ENCODE data around the gene FAM118A. TPM values are rescaled to one million over a fixed set of nuclear protein-coding genes. Genes with fewer than 3 reads are reported as not detected.
"Not testable (repeated sequence)": the region's sequence is repeated elsewhere in the genome, so short reads cannot be mapped to it uniquely, and the experiment has no call there.

Gene FAM118A
- total RNA-seq, 1 experiment from 2014 or later = 37.9 TPM

- no CpG with 5 or more reads among the region's 12 CpGs for WGBS (ENCODE audit: extremely low coverage, insufficient read length, low lambda C conversion rate)
Observed at GRCh38 chr22:45276507-45277105, 33.1 kb upstream of the FAM118A start.

GRCh38 chr22:45277720-45278119 lies 32.0 kb upstream of the FAM118A start:
- H3K27ac Mint-ChIP-seq; H3T11ph ChIP-seq (ENCODE audit: low read length); H3K56ac ChIP-seq (ENCODE audit: insufficient read length, low read depth, low read length); H3K27ac ChIP-seq (ENCODE audit: insufficient read length, low read depth, low read length); H3K4ac ChIP-seq (ENCODE audit: low read depth, low read length); H3K79me1 ChIP-seq (ENCODE audit: insufficient read depth, low read depth, low read length, poor library complexity, severe bottlenecking); H2BK5ac ChIP-seq (ENCODE audit: insufficient read length, low read length); H3K18ac ChIP-seq (ENCODE audit: insufficient read length, low read depth, low read length); H3K4me3 Mint-ChIP-seq; H3K9me3 Mint-ChIP-seq; H2AK5ac ChIP-seq (ENCODE audit: insufficient read length, low read length); H2BK20ac ChIP-seq (ENCODE audit: low read depth, low read length, poor library complexity, severe bottlenecking); DNase-seq; H4K8ac ChIP-seq (replicated peaks; ENCODE audit: insufficient read length, low read depth, low read length); H3K36me3 Mint-ChIP-seq (ENCODE audit: insufficient read depth in 1 of 3, low read depth in 3 of 3); H3K23me2 ChIP-seq (ENCODE audit: insufficient read length, low read depth, low read length, poor library complexity, severe bottlenecking); H3K27me3 ChIP-seq (ENCODE audit: insufficient read depth, low read length); H2AFZ ChIP-seq (ENCODE audit: low read length); H3K9me3 ChIP-seq (ENCODE audit: control insufficient read depth, low read depth, low read length); H3K79me2 ChIP-seq (ENCODE audit: insufficient read depth, low read length); H3K9ac ChIP-seq (ENCODE audit: extremely low read depth, insufficient read length, low read length); H3K23ac ChIP-seq (ENCODE audit: insufficient read length, low read depth, low read length); H4K91ac ChIP-seq (ENCODE audit: insufficient read length, low read depth, low read length); H3K4me2 ChIP-seq (ENCODE audit: insufficient read depth, insufficient read length, low read length); H2BK12ac ChIP-seq (ENCODE audit: insufficient read length, low read depth, low read length); H2BK120ac ChIP-seq (ENCODE audit: low read depth, low read length, poor library complexity, severe bottlenecking); H4K5ac ChIP-seq (ENCODE audit: insufficient read length, low read depth, low read length); H4K20me1 ChIP-seq (ENCODE audit: control insufficient read depth, insufficient read depth, insufficient read length); H3K14ac ChIP-seq (ENCODE audit: insufficient read depth, low read length); H3K4me1 ChIP-seq (ENCODE audit: insufficient read depth, low read length); H3K4me1 Mint-ChIP-seq; H2BK15ac ChIP-seq (ENCODE audit: low read depth, low read length): not testable (repeated sequence)
- no CpG with 5 or more reads among the region's 7 CpGs for WGBS (ENCODE audit: extremely low coverage, insufficient read length, low lambda C conversion rate)
- H3K27me3 Mint-ChIP-seq (ENCODE audit: low read depth) = peaks cover 34% of the 10 kb centered on the region

More at GRCh38 chr22:45276507-45277105, 33.1 kb upstream of the FAM118A start:
- Histone ChIP-seq H3K27me3 (ENCODE audit: insufficient read depth, low read length) (no peaks in the 10 kb centered on the region), H3K4ac (ENCODE audit: low read depth, low read length) (no peak overlapping the region), H2BK15ac (ENCODE audit: low read depth, low read length) (no peak overlapping the region), H3K27ac (ENCODE audit: insufficient read length, low read depth, low read length) (no peak overlapping the region), H4K20me1 (ENCODE audit: control insufficient read depth, insufficient read depth, insufficient read length) (no peaks in the 10 kb centered on the region), H3K23ac (ENCODE audit: insufficient read length, low read depth, low read length) (no peak overlapping the region), H3K14ac (ENCODE audit: insufficient read depth, low read length) (no peak overlapping the region), H2BK120ac (ENCODE audit: low read depth, low read length, poor library complexity, severe bottlenecking) (no peak overlapping the region), H3T11ph (ENCODE audit: low read length) (no peak overlapping the region), H3K79me1 (ENCODE audit: insufficient read depth, low read depth, low read length, poor library complexity, severe bottlenecking) (no peaks in the 10 kb centered on the region), H4K8ac (replicated peaks; ENCODE audit: insufficient read length, low read depth, low read length) (no peak overlapping the region), H2BK12ac (ENCODE audit: insufficient read length, low read depth, low read length) (no peak overlapping the region), H3K18ac (ENCODE audit: insufficient read length, low read depth, low read length) (no peak overlapping the region), H3K4me2 (ENCODE audit: insufficient read depth, insufficient read length, low read length) (no peak overlapping the region), H2BK20ac (ENCODE audit: low read depth, low read length, poor library complexity, severe bottlenecking) (no peak overlapping the region), H3K23me2 (ENCODE audit: insufficient read length, low read depth, low read length, poor library complexity, severe bottlenecking) (no peaks in the 10 kb centered on the region), H2BK5ac (ENCODE audit: insufficient read length, low read length) (no peak overlapping the region), H3K9me3 (ENCODE audit: control insufficient read depth, low read depth, low read length) (no peaks in the 10 kb centered on the region), H2AK5ac (ENCODE audit: insufficient read length, low read length) (no peak overlapping the region), H3K4me1 (ENCODE audit: insufficient read depth, low read length) (no peaks in the 10 kb centered on the region), H3K56ac (ENCODE audit: insufficient read length, low read depth, low read length) (no peak overlapping the region), H3K79me2 (ENCODE audit: insufficient read depth, low read length) (no peaks in the 10 kb centered on the region), H4K5ac (ENCODE audit: insufficient read length, low read depth, low read length) (no peak overlapping the region), H2AFZ (ENCODE audit: low read length) (no peak overlapping the region), H4K91ac (ENCODE audit: insufficient read length, low read depth, low read length) (no peak overlapping the region), H3K9ac (ENCODE audit: extremely low read depth, insufficient read length, low read length) (no peak overlapping the region)
- Mint-ChIP-seq H3K4me1 (peaks cover 0 to under 1% of the 10 kb centered on the region in 2 experiments; a peak in 1 of 4 replicates), H3K27ac (no peak overlapping the region), H3K36me3 (ENCODE audit: insufficient read depth in 1 of 3, low read depth in 3 of 3) (no peaks in the 10 kb centered on the region), H3K9me3 (no peaks in the 10 kb centered on the region), H3K4me3 (no peak overlapping the region), H3K27me3 (ENCODE audit: low read depth) (peaks cover 25% of the 10 kb centered on the region)
- no peak for DNase-seq
- TF ChIP-seq, protein P1, sequence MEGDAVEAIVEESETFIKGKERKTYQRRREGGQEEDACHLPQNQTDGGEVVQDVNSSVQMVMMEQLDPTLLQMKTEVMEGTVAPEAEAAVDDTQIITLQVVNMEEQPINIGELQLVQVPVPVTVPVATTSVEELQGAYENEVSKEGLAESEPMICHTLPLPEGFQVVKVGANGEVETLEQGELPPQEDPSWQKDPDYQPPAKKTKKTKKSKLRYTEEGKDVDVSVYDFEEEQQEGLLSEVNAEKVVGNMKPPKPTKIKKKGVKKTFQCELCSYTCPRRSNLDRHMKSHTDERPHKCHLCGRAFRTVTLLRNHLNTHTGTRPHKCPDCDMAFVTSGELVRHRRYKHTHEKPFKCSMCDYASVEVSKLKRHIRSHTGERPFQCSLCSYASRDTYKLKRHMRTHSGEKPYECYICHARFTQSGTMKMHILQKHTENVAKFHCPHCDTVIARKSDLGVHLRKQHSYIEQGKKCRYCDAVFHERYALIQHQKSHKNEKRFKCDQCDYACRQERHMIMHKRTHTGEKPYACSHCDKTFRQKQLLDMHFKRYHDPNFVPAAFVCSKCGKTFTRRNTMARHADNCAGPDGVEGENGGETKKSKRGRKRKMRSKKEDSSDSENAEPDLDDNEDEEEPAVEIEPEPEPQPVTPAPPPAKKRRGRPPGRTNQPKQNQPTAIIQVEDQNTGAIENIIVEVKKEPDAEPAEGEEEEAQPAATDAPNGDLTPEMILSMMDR (conservative IDR thresholded peaks at IDR 0.05) = no peak
